Measurements from ENCODE around the gene ADGRG4. TPM values are rescaled to one million over a fixed set of nuclear protein-coding genes. Genes with fewer than 3 reads are reported as not detected.

Gene ADGRG4
- total and polyA plus RNA-seq, 2 donors (not counting 1 experiment from before 2014, with no cell fraction given), result 0.03 TPM; not detected in 1

- no peaks in the 10 kb centered on the region for H3K4me1 ChIP-seq (ENCODE audit: control insufficient read depth, extremely low read depth, insufficient read depth, low read length)
- H4K20me1 ChIP-seq (ENCODE audit: control insufficient read depth, extremely low read depth, insufficient read depth, low read length), result no peaks in the 10 kb centered on the region
- TF ChIP-seq EZH2 (IDR thresholded peaks at IDR 0.05; ENCODE audit: low read length, missing control alignments), result no peak
- no peak for TF ChIP-seq CTCF (conservative IDR thresholded peaks at IDR 0.05 in 1 of 2, IDR thresholded peaks at IDR 0.05 in 1 of 2; ENCODE audit: low read depth in 1 of 2, low read length in 2 of 2)
- no peak overlapping the region for H3K4me2 ChIP-seq (ENCODE audit: extremely low read depth, insufficient read depth, low read length)
- no peak overlapping the region for H3K9ac ChIP-seq (ENCODE audit: insufficient read depth, low read length)
- H3K27ac ChIP-seq (ENCODE audit: insufficient read depth, low read length), result no peak overlapping the region
- H2AFZ ChIP-seq (ENCODE audit: low read length), result no peak overlapping the region
- H3K27me3 ChIP-seq (ENCODE audit: control insufficient read depth, insufficient read depth, low read length), result no peaks in the 10 kb centered on the region
- no peak overlapping the region for H3K4me3 ChIP-seq (replicated peaks in 1 of 4; ENCODE audit: control extremely low read depth in 1 of 4, insufficient read depth in 1 of 4, low read depth in 3 of 4, low read length in 4 of 4)
- H3K79me2 ChIP-seq (ENCODE audit: control insufficient read depth, insufficient read depth, low read length), result no peaks in the 10 kb centered on the region
- DNase-seq (ENCODE audit: low read depth in 2 of 2), result no peak
- no peaks in the 10 kb centered on the region for H3K9me3 ChIP-seq (ENCODE audit: control insufficient read depth, insufficient read depth, low read depth, low read length)
- H3K36me3 ChIP-seq (ENCODE audit: control insufficient read depth, insufficient read depth, low read length), result no peaks in the 10 kb centered on the region
These were observed 163.8 kb downstream of the ADGRG4 start for GRCh38 chrX:136464589-136464988.

Other genes starting within 250 kb of the ADGRG4 start
- 127 and 180 TPM in 2 replicates for gene FHL1, start 153.4 kb upstream of the ADGRG4 start, total RNA-seq
- 311 and 627 TPM in 2 replicates for gene FHL1, start 153.4 kb upstream of the ADGRG4 start, polyA plus RNA-seq
- 19.0 and 20.5 TPM in 2 replicates for gene MAP7D3, start 49.6 kb upstream of the ADGRG4 start, total RNA-seq
- gene MAP7D3, start 49.6 kb upstream of the ADGRG4 start, polyA plus RNA-seq, result 18.4 and 30.7 TPM in 2 replicates
- gene BRS3, start 187.0 kb downstream of the ADGRG4 start, total RNA-seq, result not detected in 2 replicates
- gene BRS3, start 187.0 kb downstream of the ADGRG4 start, polyA plus RNA-seq, result not detected in 2 replicates
- 33.2 and 35.2 TPM in 2 replicates for gene HTATSF1, start 196.6 kb downstream of the ADGRG4 start, total RNA-seq
- gene HTATSF1, start 196.6 kb downstream of the ADGRG4 start, polyA plus RNA-seq, result 0.66 and 0.98 TPM in 2 replicates
- gene VGLL1, start 231.3 kb downstream of the ADGRG4 start, total RNA-seq, result not detected in 2 replicates
- not detected in 2 replicates for gene VGLL1, start 231.3 kb downstream of the ADGRG4 start, polyA plus RNA-seq

All from fibroblast of lung (primary cell).